ENCODE measurements around the gene NFIA. TPM values are rescaled to one million over a fixed set of nuclear protein-coding genes. Genes with fewer than 3 reads are reported as not detected.

The NFIA gene
- polyA plus RNA-seq, 3 donors, result 1.4 to 5.3 (median 2.4) TPM

- H3K27me3 ChIP-seq (ENCODE audit: control insufficient read depth in 2 of 2, insufficient read depth in 2 of 2, low read length in 2 of 2), result no peaks in the 10 kb centered on the region
- no peaks in the 10 kb centered on the region for H3K27me3 Mint-ChIP-seq (ENCODE audit: low read depth in 3 of 3)
- H4K20me1 ChIP-seq (ENCODE audit: insufficient read depth, low read length), result no peaks in the 10 kb centered on the region
- peaks cover 2% of the 10 kb centered on the region for H3K4me1 Mint-ChIP-seq
- TF ChIP-seq CTCF (IDR thresholded peaks at IDR 0.05), result no peak
- no peak overlapping the region for H3K27ac ChIP-seq (ENCODE audit: low read depth in 1 of 2, low read length in 2 of 2)
- intact Hi-C loops (cut with micrococcal nuclease), result no loop called here
- 100% methylated on average over 2 of the region's 4 CpGs for WGBS (ENCODE audit: insufficient coverage)
- peaks cover 0 to 3% of the 10 kb centered on the region in 2 donors for H3K36me3 Mint-ChIP-seq
- H3K4me3 ChIP-seq (replicated peaks in 1 of 3; ENCODE audit: low read depth in 2 of 3, low read length in 3 of 3), result no peak overlapping the region
- H3K9me3 ChIP-seq (replicated peaks in 1 of 2; ENCODE audit: control insufficient read depth in 1 of 2, insufficient read depth in 1 of 2, low read length in 2 of 2), result no peaks in the 10 kb centered on the region
- no peak overlapping the region for H3K27ac Mint-ChIP-seq
- H3K4me3 Mint-ChIP-seq, result no peak overlapping the region
- H3K4me2 ChIP-seq (replicated peaks; ENCODE audit: extremely low read depth, low read length, poor library complexity, severe bottlenecking), result no peak overlapping the region
- H3K79me2 ChIP-seq (ENCODE audit: insufficient read depth, low read length), result no peaks in the 10 kb centered on the region
- H2AFZ ChIP-seq (ENCODE audit: insufficient read depth, low read depth, low read length, poor library complexity, severe bottlenecking), result no peak overlapping the region
- no peaks in the 10 kb centered on the region for H3K36me3 ChIP-seq (replicated peaks in 1 of 2; ENCODE audit: control insufficient read depth in 1 of 2, insufficient read depth in 2 of 2, low read length in 2 of 2)
- H3K9ac ChIP-seq (ENCODE audit: insufficient read depth, low read length, poor library complexity, severe bottlenecking), result no peak overlapping the region
- no peak for DNase-seq
- no peaks in the 10 kb centered on the region for H3K9me3 Mint-ChIP-seq
- H3K4me1 ChIP-seq (ENCODE audit: control insufficient read depth in 1 of 2, insufficient read depth in 2 of 2, low read length in 2 of 2), result no peaks in the 10 kb centered on the region
Observed at GRCh38 chr1:61273167-61273705, 190.9 kb downstream of the NFIA start.

GRCh38 chr1:61273861-61274260 is 191.5 kb downstream of the NFIA start:
- Histone ChIP-seq H3K4me3 (replicated peaks in 1 of 3; ENCODE audit: low read depth in 2 of 3, low read length in 3 of 3) (no peak overlapping the region), H3K9me3 (replicated peaks in 1 of 2; ENCODE audit: control insufficient read depth in 1 of 2, insufficient read depth in 1 of 2, low read length in 2 of 2) (no peaks in the 10 kb centered on the region), H3K36me3 (replicated peaks in 1 of 2; ENCODE audit: control insufficient read depth in 1 of 2, insufficient read depth in 2 of 2, low read length in 2 of 2) (no peaks in the 10 kb centered on the region), H3K79me2 (ENCODE audit: insufficient read depth, low read length) (no peaks in the 10 kb centered on the region), H3K9ac (ENCODE audit: insufficient read depth, low read length, poor library complexity, severe bottlenecking) (no peak overlapping the region), H3K4me2 (replicated peaks; ENCODE audit: extremely low read depth, low read length, poor library complexity, severe bottlenecking) (no peak overlapping the region), H2AFZ (ENCODE audit: insufficient read depth, low read depth, low read length, poor library complexity, severe bottlenecking) (no peak overlapping the region), H3K27me3 (ENCODE audit: control insufficient read depth in 2 of 2, insufficient read depth in 2 of 2, low read length in 2 of 2) (no peaks in the 10 kb centered on the region), H3K27ac (ENCODE audit: low read depth in 1 of 2, low read length in 2 of 2) (no peak overlapping the region), H3K4me1 (ENCODE audit: control insufficient read depth in 1 of 2, insufficient read depth in 2 of 2, low read length in 2 of 2) (no peaks in the 10 kb centered on the region), H4K20me1 (ENCODE audit: insufficient read depth, low read length) (no peaks in the 10 kb centered on the region)
- 100% methylated on average over 1 of the region's 5 CpGs for WGBS (ENCODE audit: insufficient coverage)
- no peak overlapping the region for H3K4me3 Mint-ChIP-seq
- no peak for DNase-seq
- intact Hi-C loops (cut with micrococcal nuclease), result no loop called here
- no peak overlapping the region for H3K27ac Mint-ChIP-seq
- no peaks in the 10 kb centered on the region for H3K27me3 Mint-ChIP-seq (ENCODE audit: low read depth in 3 of 3)
- H3K9me3 Mint-ChIP-seq, result no peaks in the 10 kb centered on the region
- peaks cover 0 to 3% of the 10 kb centered on the region in 2 donors for H3K36me3 Mint-ChIP-seq
- no peak for TF ChIP-seq CTCF (IDR thresholded peaks at IDR 0.05)
- H3K4me1 Mint-ChIP-seq, result peaks cover 2% of the 10 kb centered on the region
